Measurements from ENCODE around the gene PAPOLB. TPM values are rescaled to one million over a fixed set of nuclear protein-coding genes. Genes with fewer than 3 reads are reported as not detected.

Gene PAPOLB
- total and polyA plus RNA-seq, 2 of the 8 experiments (the other 6 are each of a cell fraction or from before 2014, with no cell fraction given): 0.02 to 0.15 TPM

DNA sequence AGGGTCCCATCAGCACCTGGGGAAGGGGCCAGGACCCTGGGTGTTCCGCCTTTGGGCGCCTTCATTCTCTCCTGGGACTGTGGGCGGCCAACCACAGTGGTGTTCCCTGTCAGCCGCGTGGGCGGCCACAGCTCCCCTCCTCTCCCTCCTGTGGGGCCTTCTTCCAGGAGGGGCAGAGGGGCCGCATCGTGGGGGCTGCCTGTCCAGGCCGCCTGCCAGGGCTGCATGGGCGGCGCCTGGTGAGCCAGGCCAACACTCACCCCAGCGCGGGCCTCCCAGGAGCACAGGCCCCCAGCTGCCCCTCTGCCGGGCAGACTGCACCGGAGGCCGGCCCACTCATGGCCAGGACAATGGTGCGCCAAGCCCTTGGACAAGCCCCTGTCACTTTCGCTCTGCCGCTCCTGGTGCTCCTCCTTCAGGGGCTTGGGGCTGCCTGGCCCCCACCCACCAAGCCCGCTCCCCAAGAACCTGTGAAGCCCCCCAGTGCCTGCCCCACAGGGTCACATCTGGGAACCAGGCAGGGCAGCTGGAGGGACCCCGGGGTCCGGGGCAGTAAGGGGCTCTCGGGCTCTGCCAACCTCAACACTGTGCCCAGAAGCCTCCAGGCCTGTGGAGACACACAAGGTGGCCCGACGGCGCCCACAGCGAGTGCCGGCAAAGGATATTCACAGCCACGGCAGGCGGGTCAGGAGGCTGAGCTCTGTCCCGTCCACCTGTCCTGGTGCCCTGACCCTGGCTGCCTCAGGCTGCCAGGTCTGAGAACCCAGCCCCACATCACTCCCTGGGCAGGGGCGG, 43.6 kb downstream of the PAPOLB start:
- Histone ChIP-seq H3K14ac (ENCODE audit: insufficient read length) (no peak overlapping the region), H4K5ac (ENCODE audit: insufficient read length, low read depth, low read length) (no peak overlapping the region), H3K23me2 (ENCODE audit: low read depth, low read length) (no peaks in the 10 kb centered on the region), H4K8ac (ENCODE audit: extremely low read depth, insufficient read depth, low read length) (no peak overlapping the region), H2BK12ac (ENCODE audit: low read depth, low read length) (no peak overlapping the region), H2AFZ (ENCODE audit: low read length) (no peak overlapping the region), H3K4me3 (ENCODE audit: extremely low read depth in 1 of 4, insufficient read depth in 2 of 4, low read depth in 3 of 4, low read length in 4 of 4) (no peak overlapping the region), H3K79me1 (ENCODE audit: low read depth, low read length) (no peaks in the 10 kb centered on the region), H3K36me3 (ENCODE audit: control insufficient read depth in 2 of 4, insufficient read depth in 4 of 4, low read length in 3 of 4) (no peaks in the 10 kb centered on the region), H2BK15ac (ENCODE audit: low read length) (no peak overlapping the region), H2BK5ac (ENCODE audit: low read depth, low read length) (no peak overlapping the region), H3K9ac (replicated peaks in 1 of 4; ENCODE audit: extremely low read depth in 1 of 4, low read depth in 3 of 4, low read length in 3 of 4) (no peak overlapping the region), H2AK5ac (ENCODE audit: low read depth, low read length) (no peak overlapping the region), H3K27me3 (replicated peaks in 1 of 4; ENCODE audit: control insufficient read depth in 3 of 4, extremely low read depth in 1 of 4, insufficient read depth in 3 of 4, low read length in 3 of 4) (no peaks in the 10 kb centered on the region), H3K27ac (ENCODE audit: low read depth, low read length) (no peak overlapping the region), H4K20me1 (replicated peaks in 1 of 2; ENCODE audit: control insufficient read depth in 1 of 2, insufficient read depth in 2 of 2, low read length in 2 of 2) (peaks cover 0 to 2% of the 10 kb centered on the region in 2 experiments), H3K18ac (ENCODE audit: extremely low read depth, low read length) (no peak overlapping the region), H3K4me2 (ENCODE audit: insufficient read depth in 1 of 2, low read depth in 2 of 2, low read length in 2 of 2) (no peak overlapping the region), H3K4ac (replicated peaks; ENCODE audit: insufficient read length, low read depth, low read length) (no peak overlapping the region), H3K4me1 (replicated peaks in 1 of 4; ENCODE audit: control insufficient read depth in 3 of 4, insufficient read depth in 4 of 4, low read length in 3 of 4) (no peaks in the 10 kb centered on the region), H3K9me3 (ENCODE audit: insufficient read depth in 2 of 2, low read depth in 1 of 2, low read length in 1 of 2) (no peaks in the 10 kb centered on the region), H3K56ac (replicated peaks; ENCODE audit: insufficient read length, low read depth, low read length) (no peak overlapping the region), H3K79me2 (ENCODE audit: control insufficient read depth in 1 of 2, insufficient read depth in 2 of 2, low read length in 2 of 2) (no peaks in the 10 kb centered on the region), H2BK120ac (replicated peaks; ENCODE audit: low read depth, low read length) (no peak overlapping the region), H4K91ac (replicated peaks; ENCODE audit: insufficient read length, low read length) (no peak overlapping the region), H2BK20ac (ENCODE audit: low read length) (no peak overlapping the region), H3K23ac (ENCODE audit: insufficient read length) (no peak overlapping the region)
- DNase-seq (ENCODE audit: low read depth in 1 of 2, low spot score in 2 of 2) (no peak), FAIRE-seq (no peak)
- CTCF ChIA-PET (ENCODE audit: partially characterized antibody): interaction anchor here (1.2 to 4.8 kb wide), 4 partner anchors 12 to 24 kb away, joined by 4 to 59 read pairs (median 20); no protein-coding TSS in a partner anchor
- POLR2A ChIA-PET (ENCODE audit: partially characterized antibody): interaction anchor here (0.7 kb wide), 1 partner anchor 18 kb away, joined by 3 read pairs; no protein-coding TSS in a partner anchor
- 95% methylated on average over 22 of the region's 32 CpGs; no CpG with 5 or more reads in 1 of the 2 experiments for WGBS, 2 experiments (ENCODE audit: extremely low coverage in 1 of 2, insufficient coverage in 1 of 2, insufficient read length in 1 of 2, insufficient replicate concordance in 2 of 2, low coverage in 1 of 2, low lambda C conversion rate in 2 of 2, missing lambda C conversion rate in 1 of 2)
- TF ChIP-seq TAF7 (optimal IDR thresholded peaks at IDR 0.05; ENCODE audit: borderline replicate concordance, low read depth, low read length) (no peak), JUND (IDR thresholded peaks at IDR 0.05; ENCODE audit: low read length) (no peak), HDAC6 (IDR thresholded peaks at IDR 0.05; ENCODE audit: low read depth, low read length) (no peak), CHD1 (IDR thresholded peaks at IDR 0.05; ENCODE audit: low read depth, low read length) (no peak), KDM5A (IDR thresholded peaks at IDR 0.05; ENCODE audit: low read length) (no peak), RFX5 (IDR thresholded peaks at IDR 0.05; ENCODE audit: borderline replicate concordance, low read depth, low read length) (no peak), GABPA (IDR thresholded peaks at IDR 0.05; ENCODE audit: borderline replicate concordance, insufficient read depth, low read length) (no peak)
- TF ChIP-seq, protein P1, sequence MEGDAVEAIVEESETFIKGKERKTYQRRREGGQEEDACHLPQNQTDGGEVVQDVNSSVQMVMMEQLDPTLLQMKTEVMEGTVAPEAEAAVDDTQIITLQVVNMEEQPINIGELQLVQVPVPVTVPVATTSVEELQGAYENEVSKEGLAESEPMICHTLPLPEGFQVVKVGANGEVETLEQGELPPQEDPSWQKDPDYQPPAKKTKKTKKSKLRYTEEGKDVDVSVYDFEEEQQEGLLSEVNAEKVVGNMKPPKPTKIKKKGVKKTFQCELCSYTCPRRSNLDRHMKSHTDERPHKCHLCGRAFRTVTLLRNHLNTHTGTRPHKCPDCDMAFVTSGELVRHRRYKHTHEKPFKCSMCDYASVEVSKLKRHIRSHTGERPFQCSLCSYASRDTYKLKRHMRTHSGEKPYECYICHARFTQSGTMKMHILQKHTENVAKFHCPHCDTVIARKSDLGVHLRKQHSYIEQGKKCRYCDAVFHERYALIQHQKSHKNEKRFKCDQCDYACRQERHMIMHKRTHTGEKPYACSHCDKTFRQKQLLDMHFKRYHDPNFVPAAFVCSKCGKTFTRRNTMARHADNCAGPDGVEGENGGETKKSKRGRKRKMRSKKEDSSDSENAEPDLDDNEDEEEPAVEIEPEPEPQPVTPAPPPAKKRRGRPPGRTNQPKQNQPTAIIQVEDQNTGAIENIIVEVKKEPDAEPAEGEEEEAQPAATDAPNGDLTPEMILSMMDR (IDR thresholded peaks at IDR 0.05; ENCODE audit: control extremely low read depth in 1 of 3, insufficient read depth in 1 of 3, low read depth in 1 of 3, low read length in 3 of 3): no peak

Data from H1 (cell line).